ENCODE measurements around the gene PRTN3. TPM values are rescaled to one million over a fixed set of nuclear protein-coding genes. Genes with fewer than 3 reads are reported as not detected.
A peak's percentile ranks its signal among the peaks of the same experiment; 100 is the strongest.
"Not testable (repeated sequence)": the region's sequence is repeated elsewhere in the genome, so short reads cannot be mapped to it uniquely, and the experiment has no call there.

PRTN3 gene
- total RNA-seq, 2 experiments from 2014 or later: not detected

- Mint-ChIP-seq H3K4me1 (no peaks in the 10 kb centered on the region), H3K4me3 (no peak overlapping the region), H3K27me3 (no peaks in the 10 kb centered on the region), H3K36me3 (ENCODE audit: low read depth) (peaks cover 50% of the 10 kb centered on the region), H3K27ac (no peak overlapping the region), H3K9me3 (ENCODE audit: low read depth) (no peaks in the 10 kb centered on the region)
- ChIA-PET CTCF (no interaction called here), POLR2A (no interaction called here)
- ATAC-seq: no peak
- no peak for DNase-seq
- intact Hi-C loops (cut with DNase I, micrococcal nuclease): no loop called here
Measured at GRCh38 chr19:812049-812746, 28.6 kb upstream of the PRTN3 start.

DNA sequence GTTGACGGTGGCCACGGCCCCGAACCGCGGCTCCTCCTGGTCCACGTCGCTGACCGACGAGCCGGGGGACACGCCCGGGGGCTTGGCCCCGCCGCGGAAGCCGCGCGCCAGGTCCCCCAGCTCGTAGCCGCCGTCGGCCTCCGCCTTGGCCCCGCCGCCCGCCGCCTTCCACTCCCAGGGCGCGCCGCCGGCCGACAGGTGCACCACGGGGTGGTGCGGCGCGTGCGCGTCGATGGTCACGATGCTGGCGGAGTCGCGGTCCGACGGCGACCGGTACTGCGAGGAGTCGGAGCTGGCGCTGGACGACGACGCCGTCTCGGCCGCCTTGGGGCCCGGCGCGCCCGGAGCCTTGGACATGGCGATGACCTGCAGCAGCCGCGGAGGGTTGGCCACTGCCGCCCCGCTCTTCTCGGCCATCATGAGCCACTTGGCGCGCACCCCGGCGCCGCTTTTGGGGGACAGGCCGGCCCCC lies 28.0 kb upstream of the PRTN3 start:
- Mint-ChIP-seq H3K4me1 (no peaks in the 10 kb centered on the region), H3K27ac (no peak overlapping the region), H3K9me3 (ENCODE audit: low read depth) (no peaks in the 10 kb centered on the region), H3K36me3 (ENCODE audit: low read depth) (peaks cover 45% of the 10 kb centered on the region), H3K27me3 (no peaks in the 10 kb centered on the region), H3K4me3 (no peak overlapping the region)
- ChIA-PET POLR2A (no interaction called here), CTCF (no interaction called here)
- ATAC-seq: no peak
- DNase-seq: no peak
- intact Hi-C loops (cut with DNase I, micrococcal nuclease): no loop called here

GRCh38 chr19:813219-814151 lies 27.3 kb upstream of the PRTN3 start:
- peak; percentile 12 for ATAC-seq
- Mint-ChIP-seq H3K4me3 (no peak overlapping the region), H3K36me3 (ENCODE audit: low read depth) (peaks cover 41% of the 10 kb centered on the region), H3K4me1 (no peaks in the 10 kb centered on the region), H3K27me3 (no peaks in the 10 kb centered on the region), H3K9me3 (ENCODE audit: low read depth) (no peaks in the 10 kb centered on the region), H3K27ac (no peak overlapping the region)
- DNase-seq: no peak
- ChIA-PET POLR2A (interaction anchor here (0.7 to 0.8 kb wide), 2 partner anchors 11 to 12 kb away, joined by 3 read pairs; no protein-coding TSS in a partner anchor), CTCF (no interaction called here)
- intact Hi-C loops (cut with DNase I, micrococcal nuclease): loop anchor here in 1 of 2 experiments (2.0 kb wide), 1 partner anchor 13 kb away; no protein-coding TSS in a partner anchor

- ChIA-PET POLR2A (interaction anchor here (0.7 to 1.3 kb wide), 2 partner anchors 11 to 12 kb away, joined by 3 to 4 read pairs; no protein-coding TSS in a partner anchor), CTCF (no interaction called here)
- DNase-seq (no peak), ATAC-seq (peak; percentile 16)
- no peaks in the 10 kb centered on the region for H3K27me3 Mint-ChIP-seq
- intact Hi-C loops (cut with DNase I, micrococcal nuclease): loop anchor here in 1 of 2 experiments (2.0 kb wide), 1 partner anchor 14 kb away; no protein-coding TSS in a partner anchor
- H3K27ac Mint-ChIP-seq: no peak overlapping the region
- H3K9me3 Mint-ChIP-seq (ENCODE audit: low read depth): no peaks in the 10 kb centered on the region
- H3K4me1 Mint-ChIP-seq: no peaks in the 10 kb centered on the region
- H3K4me3 Mint-ChIP-seq: no peak overlapping the region
- H3K36me3 Mint-ChIP-seq (ENCODE audit: low read depth): peaks cover 39% of the 10 kb centered on the region
Measured at GRCh38 chr19:814152-815078, 26.4 kb upstream of the PRTN3 start.

GRCh38 chr19:815079-815774 lies 25.6 kb upstream of the PRTN3 start:
- Mint-ChIP-seq H3K9me3 (ENCODE audit: low read depth) (no peaks in the 10 kb centered on the region), H3K27me3 (no peaks in the 10 kb centered on the region), H3K36me3 (ENCODE audit: low read depth) (peaks cover 31% of the 10 kb centered on the region), H3K4me1 (no peaks in the 10 kb centered on the region), H3K27ac (no peak overlapping the region), H3K4me3 (no peak overlapping the region)
- DNase-seq (no peak), ATAC-seq (no peak)
- ChIA-PET POLR2A (interaction anchor here (1.3 kb wide), 1 partner anchor 12 kb away, joined by 4 read pairs; no protein-coding TSS in a partner anchor), CTCF (no interaction called here)
- intact Hi-C loops (cut with DNase I, micrococcal nuclease): loop anchor here in 1 of 2 experiments (2.0 kb wide), 1 partner anchor 14 kb away; no protein-coding TSS in a partner anchor

- Mint-ChIP-seq H3K27me3 (no peaks in the 10 kb centered on the region), H3K36me3 (ENCODE audit: low read depth) (peaks cover 28% of the 10 kb centered on the region), H3K9me3 (ENCODE audit: low read depth) (no peaks in the 10 kb centered on the region), H3K4me3 (no peak overlapping the region), H3K27ac (no peak overlapping the region), H3K4me1 (no peaks in the 10 kb centered on the region)
- CTCF ChIA-PET: no interaction called here
- ATAC-seq (no peak), DNase-seq (no peak)
- intact Hi-C loops (cut with DNase I, micrococcal nuclease): loop anchor here in 1 of 2 experiments (2.0 kb wide), 1 partner anchor 15 kb away; no protein-coding TSS in a partner anchor
- POLR2A ChIA-PET: no interaction called here
Measured at GRCh38 chr19:815775-816499, 24.9 kb upstream of the PRTN3 start.

DNA sequence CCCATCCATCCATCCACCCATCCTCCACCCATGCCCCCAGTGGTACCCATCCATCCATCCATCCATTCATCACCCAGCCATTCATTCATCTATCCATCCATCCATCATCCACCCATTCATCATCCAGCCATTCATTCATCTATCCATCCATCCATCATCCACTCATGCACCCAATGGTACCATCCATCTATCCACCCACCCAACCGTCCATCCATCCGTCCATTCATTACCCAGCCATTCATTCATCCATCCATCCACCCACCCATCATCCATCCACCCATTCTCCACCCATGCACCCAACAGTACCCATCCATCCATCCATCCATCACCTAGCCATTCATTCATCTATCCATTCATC lies 24.3 kb upstream of the PRTN3 start:
- ATAC-seq (no peak), DNase-seq (no peak)
- H3K27ac Mint-ChIP-seq: no peak overlapping the region
- no peaks in the 10 kb centered on the region for H3K4me1 Mint-ChIP-seq
- intact Hi-C loops (cut with DNase I, micrococcal nuclease): no loop called here
- H3K27me3 Mint-ChIP-seq: no peaks in the 10 kb centered on the region
- H3K9me3 Mint-ChIP-seq (ENCODE audit: low read depth): no peaks in the 10 kb centered on the region
- CTCF ChIA-PET: no interaction called here
- POLR2A ChIA-PET: no interaction called here
- peaks cover 26% of the 10 kb centered on the region for H3K36me3 Mint-ChIP-seq (ENCODE audit: low read depth)
- H3K4me3 Mint-ChIP-seq: no peak overlapping the region

DNA sequence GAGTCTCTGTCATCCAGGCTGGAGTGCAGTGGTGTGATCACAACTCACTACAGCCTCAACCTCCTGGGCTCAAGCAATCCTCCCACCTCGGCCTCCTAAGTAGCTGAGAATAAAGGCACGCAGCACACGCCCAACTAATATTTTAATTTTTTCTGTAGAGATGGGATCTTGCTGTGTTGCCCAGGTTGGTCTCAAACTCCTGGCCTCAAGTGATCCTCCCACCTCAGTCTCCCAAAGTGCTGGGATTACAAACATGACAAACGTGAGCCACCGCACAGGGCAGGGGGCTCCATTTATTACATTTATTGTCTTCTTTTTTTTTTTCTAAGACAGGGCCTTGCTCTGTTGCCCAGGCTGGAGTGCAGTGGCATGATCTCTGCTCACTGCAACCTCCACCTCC lies 20.6 kb upstream of the PRTN3 start:
- H3K4me1 Mint-ChIP-seq; H3K9me3 Mint-ChIP-seq (ENCODE audit: low read depth); H3K27ac Mint-ChIP-seq; ATAC-seq; DNase-seq; H3K4me3 Mint-ChIP-seq; H3K36me3 Mint-ChIP-seq (ENCODE audit: low read depth); CTCF ChIA-PET; POLR2A ChIA-PET; intact Hi-C loops (cut with DNase I, micrococcal nuclease): not testable (repeated sequence)
- peaks cover 13% of the 10 kb centered on the region for H3K27me3 Mint-ChIP-seq

DNA sequence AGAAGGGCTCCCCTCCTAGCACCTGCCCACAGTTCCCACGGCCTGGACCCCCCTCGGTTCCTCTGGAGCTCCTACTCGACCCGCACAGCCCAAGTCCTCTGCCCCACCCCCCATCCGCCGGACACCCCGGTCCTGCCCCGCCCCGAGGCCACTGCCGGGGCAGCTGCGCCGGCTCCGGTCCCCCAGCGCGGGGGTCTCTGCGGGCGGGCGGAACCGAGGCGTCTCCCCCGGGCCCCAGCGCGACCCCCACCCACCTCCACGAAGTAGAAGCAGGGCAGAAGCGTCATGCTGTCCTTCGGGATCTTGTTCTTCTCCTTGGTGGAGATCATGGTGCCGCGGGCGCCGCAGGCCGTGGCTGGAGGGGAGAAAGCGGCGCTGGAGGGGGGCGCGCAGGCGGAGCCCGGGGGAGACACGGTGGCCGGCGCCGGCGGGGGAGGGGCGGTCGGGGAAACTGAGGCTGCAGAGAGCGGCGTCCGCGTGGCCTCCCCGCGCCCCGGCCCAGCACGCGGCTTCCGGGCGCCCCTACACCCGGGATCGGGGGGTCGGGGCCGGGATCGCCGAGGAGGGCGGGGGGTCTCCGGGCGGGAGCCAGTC lies 19.5 kb upstream of the PRTN3 start:
- intact Hi-C loops (cut with DNase I, micrococcal nuclease): no loop called here
- CTCF ChIA-PET: no interaction called here
- peaks cover 4% of the 10 kb centered on the region for H3K36me3 Mint-ChIP-seq (ENCODE audit: low read depth)
- POLR2A ChIA-PET: no interaction called here
- no peak overlapping the region for H3K4me3 Mint-ChIP-seq
- H3K27me3 Mint-ChIP-seq: peaks cover 13% of the 10 kb centered on the region
- H3K27ac Mint-ChIP-seq: no peak overlapping the region
- no peak for ATAC-seq
- no peaks in the 10 kb centered on the region for H3K9me3 Mint-ChIP-seq (ENCODE audit: low read depth)
- DNase-seq: no peak
- H3K4me1 Mint-ChIP-seq: no peaks in the 10 kb centered on the region

Measured in activated CD4-positive, alpha-beta T cell treated with anti-CD3 and anti-CD28 coated beads for 36 hours (primary cell).